ENCODE data around the gene ADGRL3.
"Not testable (repeated sequence)": the region's sequence is repeated elsewhere in the genome, so short reads cannot be mapped to it uniquely, and the experiment has no call there.

Gene ADGRL3

GRCh38 chr4:61385256-61385655 lies 185.1 kb downstream of the ADGRL3 start:
- TF ChIP-seq CTCF (IDR thresholded peaks at IDR 0.05; ENCODE audit: low read depth, low read length, missing control alignments): no peak
- no peak for DNase-seq (ENCODE audit: low read depth)
- H3K4me3 ChIP-seq (ENCODE audit: low read depth, low read length): no peak overlapping the region
- in situ Hi-C loops (cut with HindIII; ENCODE audit: low sequenced_read_pairs): no loop called here

- DNase-seq (ENCODE audit: low read depth); in situ Hi-C loops (cut with HindIII; ENCODE audit: low sequenced_read_pairs); H3K4me3 ChIP-seq (ENCODE audit: low read depth, low read length): not testable (repeated sequence)
These were observed 187.2 kb downstream of the ADGRL3 start for GRCh38 chr4:61387372-61387771.

- TF ChIP-seq CTCF (IDR thresholded peaks at IDR 0.05; ENCODE audit: low read depth, low read length, missing control alignments): no peak
- H3K4me3 ChIP-seq (ENCODE audit: low read depth, low read length): no peak overlapping the region
- in situ Hi-C loops (cut with HindIII; ENCODE audit: low sequenced_read_pairs): no loop called here
- no peak for DNase-seq (ENCODE audit: low read depth)
These were observed 189.5 kb downstream of the ADGRL3 start for GRCh38 chr4:61389640-61390039.

GRCh38 chr4:61395754-61396153 lies 195.6 kb downstream of the ADGRL3 start:
- H3K4me3 ChIP-seq (ENCODE audit: low read depth, low read length): no peak overlapping the region
- in situ Hi-C loops (cut with HindIII; ENCODE audit: low sequenced_read_pairs): no loop called here
- no peak for TF ChIP-seq CTCF (IDR thresholded peaks at IDR 0.05; ENCODE audit: low read depth, low read length, missing control alignments)
- DNase-seq (ENCODE audit: low read depth): no peak

- peak; percentile 20 for DNase-seq (ENCODE audit: low read depth)
- in situ Hi-C loops (cut with HindIII; ENCODE audit: low sequenced_read_pairs): no loop called here
- H3K4me3 ChIP-seq (ENCODE audit: low read depth, low read length): no peak overlapping the region
- TF ChIP-seq CTCF (IDR thresholded peaks at IDR 0.05; ENCODE audit: low read depth, low read length, missing control alignments): no peak
These were observed 197.0 kb downstream of the ADGRL3 start for GRCh38 chr4:61397174-61397573.

- no peak for DNase-seq (ENCODE audit: low read depth)
- no peak for TF ChIP-seq CTCF (IDR thresholded peaks at IDR 0.05; ENCODE audit: low read depth, low read length, missing control alignments)
- in situ Hi-C loops (cut with HindIII; ENCODE audit: low sequenced_read_pairs): no loop called here
- no peak overlapping the region for H3K4me3 ChIP-seq (ENCODE audit: low read depth, low read length)
These were observed 200.4 kb downstream of the ADGRL3 start for GRCh38 chr4:61400439-61401038.

GRCh38 chr4:61401771-61402170 lies 201.6 kb downstream of the ADGRL3 start:
- no peak for TF ChIP-seq CTCF (IDR thresholded peaks at IDR 0.05; ENCODE audit: low read depth, low read length, missing control alignments)
- no peak for DNase-seq (ENCODE audit: low read depth)
- no peak overlapping the region for H3K4me3 ChIP-seq (ENCODE audit: low read depth, low read length)
- in situ Hi-C loops (cut with HindIII; ENCODE audit: low sequenced_read_pairs): no loop called here
